Keratinocyte (primary cell): Measurements from ENCODE around the gene SRD5A3. TPM values are rescaled to one million over a fixed set of nuclear protein-coding genes. Genes with fewer than 3 reads are reported as not detected.

Experiments
- DNase-seq: peaks from one replicate; pipeline ENCODE4 v3.0.0-alpha.2; 2011; ENCODE audit warnings: low read depth, missing footprints, low spot score
- FAIRE-seq: peaks from 2 replicates; lab custom pipeline; 2011; peaks lifted over from hg19 to GRCh38; lab: Jason Lieb, UNC
- H2AFZ ChIP-seq: 2 replicates; pipeline ENCODE4 v1.6.0; 2012; ENCODE audit warnings: low read length, control low read depth, inconsistent platforms; ENCODE audit not compliant: control insufficient read depth
- H3K27ac ChIP-seq: 2 replicates; pipeline ENCODE4 v1.5.1; 2011; ENCODE audit warnings: low read length; ENCODE audit not compliant: control insufficient read depth, insufficient read depth
- H3K27me3 ChIP-seq: 3 replicates; pipeline ENCODE4 v1.6.0; 2011; ENCODE audit warnings: low read length; ENCODE audit not compliant: control insufficient read depth, insufficient read depth; ENCODE audit errors: extremely low read depth
- H3K36me3 ChIP-seq, 2 experiments: 2 replicates in 1 of 2; 3 replicates in 1 of 2; pipeline ENCODE4 v1.5.1; 2011; ENCODE audit warnings: low read length in 2 of 2, mild to moderate bottlenecking in 1 of 2; ENCODE audit not compliant: control insufficient read depth in 2 of 2, insufficient read depth in 2 of 2; ENCODE audit errors: extremely low read depth in 1 of 2
- H3K4me1 ChIP-seq: 3 replicates; pipeline ENCODE4 v1.5.1; 2011; ENCODE audit warnings: low read length; ENCODE audit not compliant: control insufficient read depth, insufficient read depth; ENCODE audit errors: extremely low read depth
- H3K4me2 ChIP-seq: 3 replicates; pipeline ENCODE4 v1.6.0; 2011; ENCODE audit warnings: low read depth, low read length; ENCODE audit not compliant: control insufficient read depth, insufficient read depth; ENCODE audit errors: extremely low read depth
- H3K4me3 ChIP-seq, 3 experiments: fragments of 200-600 bp in 1 of 3; sonication (generic) in 1 of 3; 2 replicates in 2 of 3; 3 replicates in 1 of 3; pipeline ENCODE4 v1.5.1; 2011 to 2016; ENCODE audit warnings: low read length in 3 of 3, mild to moderate bottlenecking in 3 of 3, control low read depth in 2 of 3, inconsistent platforms in 1 of 3, low read depth in 1 of 3, mixed read lengths in 1 of 3, mixed run types in 1 of 3, moderate library complexity in 1 of 3; ENCODE audit not compliant: control insufficient read depth in 2 of 3, insufficient read depth in 2 of 3; ENCODE audit errors: extremely low read depth in 1 of 3
- H3K79me2 ChIP-seq: 2 replicates; pipeline ENCODE4 v1.6.0; 2012; ENCODE audit warnings: low read length; ENCODE audit not compliant: control insufficient read depth, insufficient read depth
- H3K9ac ChIP-seq: 3 replicates; pipeline ENCODE4 v1.6.0; 2011; ENCODE audit warnings: low read length; ENCODE audit not compliant: control insufficient read depth, insufficient read depth; ENCODE audit errors: extremely low read depth
- H3K9me1 ChIP-seq: 3 replicates; pipeline ENCODE4 v1.6.0; 2011; ENCODE audit warnings: low read length; ENCODE audit not compliant: control insufficient read depth, insufficient read depth; ENCODE audit errors: extremely low read depth
- H3K9me3 ChIP-seq: 2 replicates; pipeline ENCODE4 v1.5.1; 2012; ENCODE audit warnings: low read depth, low read length; ENCODE audit not compliant: control insufficient read depth
- H4K20me1 ChIP-seq: 3 replicates; pipeline ENCODE4 v1.6.0; 2011; ENCODE audit warnings: low read length; ENCODE audit not compliant: control insufficient read depth, insufficient read depth; ENCODE audit errors: extremely low read depth
- CTCF ChIP-seq, 3 experiments: IDR thresholded peaks in 1 of 3; conservative IDR thresholded peaks in 1 of 3; optimal IDR thresholded peaks in 1 of 3; 2 replicates in 2 of 3; 3 replicates in 1 of 3; pipeline versions ENCODE3 to v1.5.1; 2011; ENCODE audit warnings: low read length in 3 of 3, mild to moderate bottlenecking in 3 of 3, moderate library complexity in 2 of 3, control low read depth in 1 of 3, inconsistent platforms in 1 of 3; ENCODE audit not compliant: insufficient read depth in 2 of 3; ENCODE audit errors: extremely low read depth in 1 of 3
- EZH2 ChIP-seq: IDR thresholded peaks from one replicate; pipeline ENCODE4 v1.6.1; 2012; ENCODE audit warnings: inconsistent platforms, mild to moderate bottlenecking, low read length, moderate library complexity
- dilution Hi-C: fragments of 300-500 bp; cut with MboI; formaldehyde crosslinking; loops from one replicate; pipeline ENCODE4 v1.7.0; 2020; ENCODE audit warnings: low sequenced_read_pairs; ENCODE audit not compliant: extremely low pct_ligation_motif_present
- polyA plus RNA-seq, 5 experiments: library from polyadenylated mRNA; depleted of rRNA in 3 of 5; stranded (reverse) in 3 of 5; stranded (forward) in 1 of 5; unstranded in 1 of 5; fragments of >200 nt; gene quantifications; 1 replicate in 1 of 5; 2 replicates in 3 of 5; 3 replicates in 1 of 5; pipeline versions ENCODE4 v1.2.1 to v1.2.3, GENCODE V29; 2011 to 2012; ENCODE audit warnings: missing spikeins in 2 of 5, low read depth in 1 of 5, low replicate concordance in 1 of 5

SRD5A3 gene
- polyA plus RNA-seq, 1 donor (not counting 4 experiments of a cell fraction or from before 2014, with no cell fraction given): 15.6 TPM

GRCh38 chr4:55409468-55410171 is 63.6 kb downstream of the SRD5A3 start:
- Histone ChIP-seq H3K4me1 (no peaks in the 10 kb centered on the region), H3K9me3 (no peaks in the 10 kb centered on the region), H3K4me2 (no peak overlapping the region), H3K9me1 (no peaks in the 10 kb centered on the region), H3K9ac (no peak overlapping the region), H3K36me3 (peaks cover 15 to 16% of the 10 kb centered on the region in 2 experiments), H4K20me1 (peaks cover 20% of the 10 kb centered on the region), H2AFZ (no peak overlapping the region), H3K27me3 (no peaks in the 10 kb centered on the region), H3K4me3 (no peak overlapping the region), H3K27ac (no peak overlapping the region), H3K79me2 (peaks cover 83% of the 10 kb centered on the region)
- dilution Hi-C loops: no loop called here
- no peak for DNase-seq
- TF ChIP-seq EZH2: no peak
- TF ChIP-seq CTCF (optimal IDR thresholded peaks at IDR 0.05 in 1 of 3, IDR thresholded peaks at IDR 0.05 in 1 of 3, conservative IDR thresholded peaks at IDR 0.05 in 1 of 3; ENCODE audit: extremely low read depth in 1 of 3, insufficient read depth in 2 of 3, low read length in 3 of 3): no peak
- FAIRE-seq: no peak

GRCh38 chr4:55410431-55410830 is 64.4 kb downstream of the SRD5A3 start:
- H3K79me2 ChIP-seq: peaks cover 82% of the 10 kb centered on the region
- H3K27me3 ChIP-seq: no peaks in the 10 kb centered on the region
- peaks cover 15% of the 10 kb centered on the region for H4K20me1 ChIP-seq
- H3K9me3 ChIP-seq: no peaks in the 10 kb centered on the region
- FAIRE-seq: no peak
- TF ChIP-seq EZH2 (no peak), CTCF (optimal IDR thresholded peaks at IDR 0.05 in 1 of 3, IDR thresholded peaks at IDR 0.05 in 1 of 3, conservative IDR thresholded peaks at IDR 0.05 in 1 of 3; ENCODE audit: extremely low read depth in 1 of 3, insufficient read depth in 2 of 3, low read length in 3 of 3) (no peak)
- H3K4me3 ChIP-seq: no peak overlapping the region
- no peaks in the 10 kb centered on the region for H3K9me1 ChIP-seq
- H3K27ac ChIP-seq: no peak overlapping the region
- H3K4me2 ChIP-seq: no peak overlapping the region
- no peak overlapping the region for H3K9ac ChIP-seq
- dilution Hi-C loops: no loop called here
- H3K36me3 ChIP-seq: peaks cover 13% of the 10 kb centered on the region in 2 experiments
- DNase-seq: no peak
- H3K4me1 ChIP-seq: no peaks in the 10 kb centered on the region
- H2AFZ ChIP-seq: no peak overlapping the region
